SK-N-MC (cell line): ENCODE data around the gene ITPKB.

ENCODE experiments used
- EZH2 ChIP-seq: fragments of 200-600 bp; sonication (generic); IDR thresholded peaks from one replicate; pipeline ENCODE4 v1.6.1; 2017; ENCODE audit warnings: antibody characterized with exemption
- FOXP2 ChIP-seq: optimal IDR thresholded peaks from 2 replicates; pipeline ENCODE3; 2011; ENCODE audit warnings: mild to moderate bottlenecking, moderate library complexity; ENCODE audit not compliant: insufficient read depth; ENCODE audit errors: extremely low read length, control extremely low read depth
- POLR2AphosphoS5 ChIP-seq: IDR thresholded peaks from 2 replicates; pipeline ENCODE4 v1.6.1; 2012; ENCODE audit warnings: mild to moderate bottlenecking, low read depth, low read length, borderline replicate concordance

DNA sequence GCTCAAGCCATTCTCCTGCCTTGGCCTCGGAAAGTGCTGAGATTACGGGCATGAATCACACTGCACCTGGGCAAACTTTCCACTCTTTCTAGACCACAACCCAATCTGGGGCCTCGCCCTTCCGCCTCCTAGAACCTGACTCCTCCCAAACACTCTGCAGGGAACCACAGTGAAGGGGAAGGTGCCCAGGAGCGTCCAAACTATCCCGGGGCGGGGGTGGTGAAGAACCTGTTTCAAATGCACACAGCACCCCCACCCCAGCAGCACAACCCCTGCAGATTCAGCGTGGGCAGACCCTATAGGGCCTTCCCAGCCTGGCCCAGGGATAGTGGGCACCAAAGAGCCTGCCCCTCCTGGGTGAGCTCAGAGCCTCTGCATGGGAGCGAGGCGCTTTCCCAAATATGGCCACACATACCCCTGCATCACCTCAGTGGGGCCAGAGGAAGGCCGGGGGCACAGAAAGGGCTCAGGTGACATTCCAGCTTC lies 103.6 kb downstream of the ITPKB start:
- TF ChIP-seq POLR2AphosphoS5 (no peak), EZH2 (no peak), FOXP2 (no peak)
